ENCODE results near the gene TMEM273. TPM values are rescaled to one million over a fixed set of nuclear protein-coding genes. Genes with fewer than 3 reads are reported as not detected.
A peak's percentile ranks its signal among the peaks of the same experiment; 100 is the strongest.

Gene TMEM273
- total RNA-seq, 1 donor from 2014 or later = 48.5 TPM

DNA sequence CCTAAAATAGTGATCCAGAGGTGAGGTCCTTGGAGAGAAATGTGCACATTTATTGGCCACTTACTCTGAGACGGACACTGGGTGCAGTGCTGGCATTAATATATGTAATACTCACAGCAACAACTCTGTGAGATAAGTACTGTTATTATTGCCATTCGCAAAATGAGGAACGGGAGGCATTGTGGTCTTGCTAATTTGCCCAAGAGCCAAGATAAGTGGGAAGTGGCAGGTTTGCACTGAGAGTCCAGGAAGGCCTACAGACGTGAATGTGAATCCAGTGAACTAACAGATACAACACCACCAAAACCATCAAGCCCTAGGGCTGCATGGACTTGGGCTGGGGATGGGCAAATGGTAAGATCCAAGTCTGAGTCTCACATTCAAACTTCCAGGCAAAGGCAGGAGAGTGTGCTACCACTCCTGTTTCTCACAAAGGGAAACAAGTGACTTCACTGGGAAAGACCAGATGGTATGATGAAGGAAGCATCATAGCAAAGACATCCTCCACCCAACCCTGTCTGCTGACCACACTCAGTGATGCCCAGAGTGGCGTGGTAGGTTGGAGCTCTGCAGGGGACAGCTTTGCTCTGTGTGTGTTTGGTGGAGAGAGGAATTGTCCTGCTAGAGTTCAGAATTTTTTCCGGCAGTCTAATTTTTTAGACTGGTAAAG, 19.2 kb downstream of the TMEM273 start:
- no peak overlapping the region for H3K27ac ChIP-seq
- peaks cover 20% of the 10 kb centered on the region for H3K4me1 ChIP-seq
- peaks cover 14% of the 10 kb centered on the region for H3K36me3 ChIP-seq
- intact Hi-C loops (cut with DNase I) = no loop called here
- no peak for ATAC-seq
- no peaks in the 10 kb centered on the region for H3K9me3 ChIP-seq
- no peak for TF ChIP-seq CTCF (IDR thresholded peaks at IDR 0.05)
- H3K27me3 ChIP-seq (ENCODE audit: low read depth) = no peaks in the 10 kb centered on the region
- no peak overlapping the region for H3K4me3 ChIP-seq
- no peak for DNase-seq

GRCh38 chr10:49168171-49168540, 20.0 kb downstream of the TMEM273 start:
- intact Hi-C loops (cut with DNase I) = no loop called here
- no peak overlapping the region for H3K27ac ChIP-seq
- no peak for TF ChIP-seq CTCF (IDR thresholded peaks at IDR 0.05)
- H3K4me1 ChIP-seq = peaks cover 17% of the 10 kb centered on the region
- DNase-seq = no peak
- H3K4me3 ChIP-seq = no peak overlapping the region
- ATAC-seq = no peak
- H3K9me3 ChIP-seq = no peaks in the 10 kb centered on the region
- peaks cover 14% of the 10 kb centered on the region for H3K36me3 ChIP-seq
- no peaks in the 10 kb centered on the region for H3K27me3 ChIP-seq (ENCODE audit: low read depth)

DNA sequence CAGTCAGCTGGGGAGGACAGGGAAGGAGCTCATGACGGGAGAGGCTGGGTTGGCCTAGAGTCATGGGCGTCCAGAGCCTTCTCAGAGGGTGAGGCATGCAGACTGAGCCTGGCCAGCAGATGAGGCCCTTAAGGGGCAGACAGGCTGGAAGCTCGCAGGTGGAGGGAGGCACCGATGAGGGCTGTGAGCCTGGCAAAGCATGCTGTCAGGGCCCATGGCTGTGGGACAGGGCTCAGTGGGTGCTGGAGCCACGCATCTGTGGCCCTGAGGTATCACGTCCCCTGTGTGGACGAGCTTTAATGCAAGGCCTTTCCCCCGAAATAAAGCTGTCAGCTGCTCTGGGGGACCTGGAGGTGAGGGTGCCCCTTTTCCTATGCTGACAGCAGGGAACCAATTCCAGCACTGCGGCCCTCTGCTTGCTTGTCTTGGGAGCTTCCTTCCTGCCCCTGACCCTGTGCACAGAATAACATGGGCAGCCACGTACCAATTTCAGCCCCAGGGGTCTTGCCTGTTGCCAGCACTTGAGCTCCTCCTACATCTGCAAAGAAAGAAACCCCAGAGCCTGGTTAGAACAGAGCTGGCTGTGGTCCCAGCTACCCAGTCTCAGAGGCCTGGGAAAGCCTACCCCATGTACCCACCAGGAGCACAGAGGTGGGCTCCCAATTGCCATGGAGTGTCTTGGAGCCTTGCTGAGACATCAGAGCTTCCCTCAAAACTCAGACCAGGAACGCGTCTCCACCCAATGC, 20.6 kb downstream of the TMEM273 start:
- DNase-seq (no peak), ATAC-seq (no peak)
- Histone ChIP-seq H3K4me1 (peaks cover 13% of the 10 kb centered on the region), H3K27me3 (ENCODE audit: low read depth) (no peaks in the 10 kb centered on the region), H3K36me3 (peaks cover 16% of the 10 kb centered on the region), H3K9me3 (no peaks in the 10 kb centered on the region), H3K27ac (no peak overlapping the region), H3K4me3 (no peak overlapping the region)
- no peak for TF ChIP-seq CTCF (IDR thresholded peaks at IDR 0.05)
- intact Hi-C loops (cut with DNase I) = no loop called here

- Histone ChIP-seq H3K4me1 (peaks cover 5% of the 10 kb centered on the region), H3K27ac (no peak overlapping the region), H3K27me3 (ENCODE audit: low read depth) (no peaks in the 10 kb centered on the region), H3K4me3 (no peak overlapping the region), H3K36me3 (peaks cover 19% of the 10 kb centered on the region), H3K9me3 (no peaks in the 10 kb centered on the region)
- DNase-seq (no peak), ATAC-seq (no peak)
- no peak for TF ChIP-seq CTCF (IDR thresholded peaks at IDR 0.05)
- intact Hi-C loops (cut with DNase I) = no loop called here
Observed at GRCh38 chr10:49166484-49167400, 21.4 kb downstream of the TMEM273 start.

- Histone ChIP-seq H3K36me3 (peaks cover 19% of the 10 kb centered on the region), H3K4me1 (peaks cover 4% of the 10 kb centered on the region), H3K4me3 (no peak overlapping the region), H3K27me3 (ENCODE audit: low read depth) (no peaks in the 10 kb centered on the region), H3K27ac (no peak overlapping the region), H3K9me3 (no peaks in the 10 kb centered on the region)
- TF ChIP-seq CTCF (IDR thresholded peaks at IDR 0.05) = no peak
- intact Hi-C loops (cut with DNase I) = no loop called here
- ATAC-seq (peak in 1 of 2 donors; percentile 20), DNase-seq (no peak)
Observed at GRCh38 chr10:49165821-49166483, 22.2 kb downstream of the TMEM273 start.
